Activated CD4-positive, CD25-positive, alpha-beta regulatory T cell (primary cell): Measurements from ENCODE around the gene MRPL37.
"Not testable (repeated sequence)": the region's sequence is repeated elsewhere in the genome, so short reads cannot be mapped to it uniquely, and the experiment has no call there.

Experiments
- DNase-seq, 4 experiments: peaks; one replicate each; lab custom pipeline; 2025; lab: John Stamatoyannopoulos, UW

Gene MRPL37

DNA sequence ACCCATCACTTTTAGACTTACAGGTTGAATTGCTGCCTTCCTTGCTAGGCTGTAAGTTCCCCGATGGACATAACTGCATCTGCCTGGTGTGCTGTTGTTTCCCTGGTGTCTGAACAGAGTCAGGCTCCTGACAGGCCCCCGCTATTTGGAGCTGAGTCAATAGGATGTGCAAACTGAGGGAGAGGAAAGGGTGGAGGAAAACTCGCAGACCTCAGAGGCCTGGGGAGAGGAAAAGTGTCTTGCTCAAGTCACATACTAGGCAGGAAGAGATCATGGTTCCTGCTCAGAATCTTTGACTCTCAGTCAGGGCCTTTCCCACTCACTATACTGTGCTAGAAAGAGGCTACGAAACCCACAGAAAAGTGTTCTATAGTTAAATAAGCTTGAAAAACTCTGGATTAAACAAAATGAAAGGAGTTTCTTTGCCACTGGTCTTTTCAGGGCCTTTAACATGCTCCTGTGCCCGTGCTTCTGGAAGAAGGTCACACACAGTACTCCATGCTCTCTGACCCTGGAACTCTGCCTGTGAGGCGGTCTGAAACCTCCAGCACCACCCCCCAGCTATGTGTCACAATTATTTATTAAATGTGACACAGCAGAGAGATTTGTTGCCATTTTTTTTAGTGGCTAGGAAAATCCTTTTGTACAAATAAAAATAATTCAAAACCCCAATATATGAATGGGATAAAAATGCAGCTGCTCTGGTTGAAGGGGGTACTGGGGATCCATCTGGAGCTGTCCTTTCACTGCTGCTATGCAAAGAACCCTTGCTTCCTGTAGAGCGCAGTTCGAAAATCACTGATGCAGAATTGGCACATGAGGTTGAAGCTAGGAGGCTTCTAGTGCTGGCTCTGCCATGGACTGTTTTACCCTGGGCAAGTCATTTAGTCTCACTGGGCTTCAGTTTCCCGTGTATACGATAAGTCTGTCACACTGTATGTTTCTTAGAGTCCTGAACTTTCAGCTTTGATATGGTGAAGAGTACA is 27.1 kb upstream of the MRPL37 start:
- DNase-seq: no peak

DNA sequence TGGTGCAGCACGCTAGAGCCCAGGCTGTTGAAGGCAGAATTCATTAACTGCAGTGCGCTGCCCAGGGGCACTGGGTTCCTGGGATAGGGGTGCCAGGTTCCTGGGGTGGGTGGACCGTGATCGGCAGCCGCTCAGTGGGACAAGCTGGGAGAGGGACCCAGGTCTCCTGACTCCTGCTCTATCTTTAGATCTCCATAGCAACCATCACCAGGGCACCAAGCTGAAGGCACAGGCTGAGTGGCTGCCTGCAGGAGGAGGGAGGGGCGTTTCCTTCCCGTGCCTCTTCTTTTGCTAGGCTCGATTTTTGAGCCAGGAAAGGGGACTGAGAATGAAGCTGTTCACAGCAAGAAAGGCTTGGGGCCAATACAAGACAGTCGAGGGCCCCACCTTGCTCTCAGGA is 26.3 kb upstream of the MRPL37 start:
- DNase-seq: no peak

DNA sequence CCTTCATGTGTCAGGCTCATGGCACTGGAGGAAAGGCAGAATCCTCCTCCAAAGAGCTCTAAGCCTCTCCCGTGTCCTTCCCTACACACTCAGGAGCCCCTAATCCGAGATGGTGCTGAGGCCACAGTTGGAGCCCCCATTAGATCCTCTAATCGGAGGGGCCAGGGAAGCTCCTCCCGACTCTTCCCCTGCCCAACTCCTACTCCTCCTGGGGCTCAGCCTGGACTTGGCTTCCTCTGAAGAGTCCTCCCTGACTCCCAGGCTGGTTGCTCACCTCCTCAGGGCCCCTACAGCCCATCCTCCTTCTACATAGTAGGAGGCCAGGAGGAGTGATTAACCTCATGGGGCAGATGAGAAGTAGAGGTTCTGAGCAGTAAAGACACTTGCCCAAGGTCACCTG is 25.9 kb upstream of the MRPL37 start:
- no peak for DNase-seq

DNA sequence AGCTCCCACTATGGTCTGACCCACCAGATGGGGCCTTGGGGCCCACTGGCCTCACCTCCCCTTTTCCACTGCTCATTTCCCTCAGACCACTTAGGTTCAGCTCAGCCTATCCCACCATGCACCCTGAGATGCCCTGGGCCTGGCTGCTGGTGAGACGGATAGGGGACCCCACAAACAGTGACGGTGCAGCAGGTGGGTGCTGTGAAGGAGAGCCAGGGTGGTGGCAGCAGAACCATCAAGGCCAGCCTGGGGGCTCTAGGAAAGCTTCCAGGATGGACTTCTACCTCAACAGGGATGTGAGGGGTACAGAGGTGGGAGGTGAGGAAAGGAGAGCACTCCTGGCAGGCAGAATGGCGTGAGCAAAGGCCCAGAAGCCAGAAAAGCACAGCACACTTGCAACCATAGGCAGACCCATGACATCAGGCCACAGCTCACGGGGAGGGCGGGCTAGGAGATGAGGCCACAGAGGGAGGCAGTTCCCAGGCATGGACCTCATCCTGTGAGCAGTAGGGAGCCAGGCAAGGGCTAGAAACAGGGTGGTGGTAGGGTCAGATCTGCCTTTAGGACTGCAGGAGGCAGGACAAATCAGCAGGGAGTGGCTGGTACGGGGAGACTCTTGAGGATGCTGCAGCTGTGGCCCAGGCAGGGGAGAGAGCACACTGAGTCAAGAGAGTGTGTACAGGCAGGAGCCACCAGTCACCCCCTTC is 23.2 kb upstream of the MRPL37 start:
- no peak for DNase-seq

DNA sequence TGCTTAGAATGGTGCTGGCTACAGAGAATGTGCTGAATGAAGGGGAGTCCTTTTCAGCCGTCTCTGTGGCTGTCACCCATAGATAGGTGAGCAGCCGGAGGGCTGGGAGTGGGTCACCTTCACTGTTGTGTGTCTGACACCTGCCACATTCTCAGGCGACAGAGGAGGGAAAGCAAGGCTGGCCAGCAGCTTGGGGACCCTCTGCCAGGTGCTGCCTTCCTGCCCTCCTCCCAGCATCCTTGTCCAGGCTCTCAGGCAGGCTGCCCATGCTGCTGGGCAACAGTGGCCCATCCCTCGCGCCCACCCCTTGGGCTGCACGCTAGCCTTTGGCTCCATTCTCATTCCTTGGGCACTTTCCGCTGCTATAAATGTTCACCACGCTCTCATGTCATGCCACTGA is 22.2 kb upstream of the MRPL37 start:
- no peak for DNase-seq

DNA sequence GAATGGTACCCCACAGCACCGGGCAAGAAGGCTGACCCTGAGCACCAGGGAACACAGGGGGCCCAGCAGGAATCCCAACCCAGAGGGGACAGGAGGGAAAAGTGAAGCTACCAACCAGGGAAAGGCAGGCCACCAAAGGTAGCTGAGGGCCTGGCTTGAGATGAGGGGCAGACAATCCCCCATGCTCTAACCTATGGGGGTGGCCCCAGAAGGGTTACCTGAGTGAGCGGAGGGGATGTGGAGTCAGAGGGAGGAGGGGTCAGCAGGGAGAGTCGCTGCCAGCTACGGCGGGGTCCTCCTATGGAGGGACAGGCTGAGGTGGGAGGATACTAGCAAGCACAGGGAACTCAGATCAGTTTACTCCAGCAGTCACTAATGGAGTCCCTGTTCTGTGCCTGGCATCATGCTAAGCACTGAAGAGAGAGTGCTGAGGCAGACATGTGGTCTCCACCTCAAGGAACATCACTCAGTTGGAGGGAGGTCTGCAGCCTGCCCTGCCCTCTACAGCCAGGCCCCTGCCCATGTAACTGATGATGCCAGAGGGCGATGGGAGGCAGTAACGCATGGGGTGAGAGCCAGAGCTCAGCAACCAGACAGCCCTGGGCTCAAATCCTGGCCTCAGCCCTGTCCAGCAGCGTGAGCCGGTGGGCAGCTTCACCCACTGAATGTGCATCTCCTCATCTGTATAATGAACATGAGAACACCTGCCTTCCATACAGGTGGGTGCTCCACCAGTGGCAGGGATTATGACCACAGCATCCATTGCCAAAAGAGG is 21.5 kb upstream of the MRPL37 start:
- DNase-seq: no peak

DNA sequence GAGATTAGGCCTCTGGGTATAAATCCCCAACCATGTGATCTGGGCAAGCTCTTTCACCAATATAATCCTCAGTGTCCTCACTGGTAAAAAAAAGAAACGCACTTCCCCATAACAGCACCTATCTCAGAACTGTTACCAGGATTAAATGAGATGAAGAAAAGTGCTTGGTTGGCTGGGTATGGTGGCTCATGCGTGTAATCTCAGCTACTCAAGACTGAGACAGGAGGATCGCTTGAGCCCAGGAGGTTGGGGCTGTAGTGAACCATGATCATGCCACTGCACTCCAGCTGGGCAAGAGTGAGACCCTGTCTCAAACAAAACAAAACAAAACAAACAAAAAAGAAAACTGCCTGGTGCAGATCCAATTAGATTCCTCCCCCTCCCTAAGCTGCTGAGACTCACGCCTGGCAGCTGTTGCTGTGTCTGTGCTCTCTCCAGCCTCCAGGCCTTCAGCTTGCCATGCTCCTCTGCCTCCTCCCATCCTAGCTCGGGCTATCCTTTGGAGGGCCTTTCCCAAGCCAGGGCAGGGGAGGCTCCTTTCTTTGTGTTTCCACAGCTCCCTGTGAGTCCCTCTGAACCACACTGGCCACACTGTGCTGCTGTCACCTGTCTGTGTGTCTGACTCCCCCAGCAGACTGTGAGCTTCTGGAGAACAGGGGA is 19.1 kb upstream of the MRPL37 start:
- no peak for DNase-seq

DNA sequence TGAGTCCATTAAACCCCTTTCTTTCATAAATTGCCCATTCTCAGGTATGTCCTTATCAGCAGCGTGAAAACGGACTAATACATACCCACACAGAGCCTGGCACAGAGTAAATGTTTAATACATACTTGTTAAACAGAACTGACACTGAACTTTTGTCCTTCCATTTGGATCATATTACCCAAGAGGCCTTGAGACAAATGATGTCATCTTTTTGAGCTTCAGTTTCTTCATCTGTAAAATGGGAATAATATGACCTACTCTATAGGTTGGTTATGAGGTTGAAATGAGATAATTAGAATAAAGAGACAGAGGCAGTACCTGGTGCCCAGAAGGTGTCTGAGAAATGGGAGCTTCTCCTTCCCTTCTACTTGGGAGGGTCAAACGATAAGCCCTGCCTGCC is 13.9 kb upstream of the MRPL37 start:
- DNase-seq: no peak

DNA sequence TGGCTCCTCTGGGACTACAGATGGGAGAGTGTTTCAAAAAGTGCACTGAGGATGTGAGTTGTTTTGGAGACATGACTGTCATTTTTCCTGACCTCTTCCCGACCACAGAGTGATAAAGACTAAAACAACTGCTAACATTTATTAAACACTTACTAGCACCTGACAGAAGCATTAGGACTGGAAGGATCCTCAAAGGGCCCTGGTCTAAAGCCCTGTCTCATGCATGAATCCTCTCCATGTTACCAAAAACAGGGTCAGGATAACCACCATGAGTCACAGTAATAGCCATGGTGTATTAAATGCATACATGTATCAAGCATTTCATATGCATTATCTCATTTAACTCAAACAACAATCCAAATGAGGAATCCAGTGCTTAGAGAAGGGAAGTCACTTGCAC is 11.7 kb upstream of the MRPL37 start:
- DNase-seq: no peak

DNA sequence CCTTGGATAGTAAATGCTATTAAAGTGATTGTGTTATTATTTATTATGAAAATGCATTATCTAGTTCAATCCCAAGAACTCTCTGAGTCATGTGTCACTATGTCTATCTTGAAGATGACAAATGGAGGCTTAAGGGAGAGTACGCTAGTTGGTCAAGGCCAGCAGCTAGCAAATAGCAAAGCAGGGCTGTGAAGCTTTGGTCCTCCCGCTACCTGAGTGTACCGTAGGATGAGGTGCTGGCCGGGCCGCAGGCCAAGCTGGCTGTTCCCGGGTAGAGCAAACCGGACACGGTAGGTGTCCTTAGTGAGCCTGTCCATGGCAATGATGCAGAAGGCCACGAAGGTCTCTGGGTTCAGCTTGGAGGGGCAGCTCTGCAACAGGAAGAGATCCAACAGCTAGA is 9.4 kb upstream of the MRPL37 start:
- no peak for DNase-seq

DNA sequence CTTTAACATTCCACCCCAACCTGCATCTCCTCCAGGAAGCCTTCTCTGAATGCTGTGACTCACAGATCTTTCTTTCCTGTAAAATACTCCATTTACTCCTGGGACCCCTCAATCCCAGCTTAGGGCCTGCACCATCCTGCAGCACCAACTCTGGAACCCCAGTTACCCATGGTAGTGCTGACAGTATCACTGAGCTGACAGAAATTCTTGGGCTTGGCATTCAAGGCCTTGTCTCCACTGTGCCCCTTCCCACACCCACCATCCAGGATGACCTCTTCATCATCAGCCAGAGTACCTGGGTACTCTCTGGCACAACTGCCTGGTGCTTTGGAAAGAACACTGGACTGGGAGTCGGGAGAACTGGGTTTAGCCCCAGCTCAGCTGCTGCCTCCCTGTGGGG is 8.4 kb upstream of the MRPL37 start:
- no peak for DNase-seq

DNA sequence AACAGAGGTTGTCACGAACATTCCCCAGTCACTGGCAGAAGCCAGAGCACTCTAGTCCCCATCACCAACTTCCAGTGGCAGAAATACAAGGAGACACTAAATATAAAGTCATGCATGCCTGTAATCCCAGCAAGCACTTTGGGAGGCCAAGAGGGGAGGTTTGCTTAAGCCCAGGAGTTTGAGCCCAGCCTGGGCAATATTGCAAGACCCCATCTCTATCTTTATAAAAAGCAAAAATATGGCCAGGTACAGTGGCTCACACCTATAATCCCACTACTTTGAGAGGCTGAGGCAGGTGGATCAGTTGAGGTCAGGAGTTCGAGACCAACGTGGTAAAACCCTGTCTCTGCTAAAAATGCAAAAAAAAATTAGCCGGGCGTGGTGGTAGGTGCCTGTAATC is 6.5 kb upstream of the MRPL37 start:
- DNase-seq: no peak

DNA sequence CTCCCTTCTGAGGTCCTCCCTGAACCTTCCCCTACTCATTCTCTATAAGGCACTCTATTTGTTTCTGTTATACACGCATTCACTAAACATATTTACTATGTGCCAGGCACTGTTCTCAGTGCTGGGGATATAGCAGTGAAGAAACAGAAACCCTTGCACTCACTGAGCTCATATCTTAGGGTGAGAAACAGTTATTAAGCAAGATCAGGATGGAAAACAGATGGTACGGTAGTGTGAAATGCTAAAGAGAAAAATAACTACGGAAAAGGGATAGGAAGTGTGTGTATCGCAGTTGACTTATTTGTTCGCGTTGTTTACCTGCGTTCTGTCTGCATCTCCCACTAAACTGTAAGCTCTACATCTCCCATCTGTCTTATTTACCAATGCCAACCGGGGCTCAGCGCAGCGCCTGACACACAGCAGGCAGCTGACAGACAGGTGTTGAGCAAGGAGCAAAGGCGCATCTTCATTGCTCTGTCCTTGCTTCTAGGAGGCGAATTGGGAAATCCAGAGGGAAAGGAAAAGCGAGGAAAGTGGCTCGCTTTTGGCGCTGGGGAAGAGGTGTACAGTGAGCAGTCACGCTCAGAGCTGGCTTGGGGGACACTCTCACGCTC is 709 bp upstream of the MRPL37 start:
- no peak for DNase-seq

DNA sequence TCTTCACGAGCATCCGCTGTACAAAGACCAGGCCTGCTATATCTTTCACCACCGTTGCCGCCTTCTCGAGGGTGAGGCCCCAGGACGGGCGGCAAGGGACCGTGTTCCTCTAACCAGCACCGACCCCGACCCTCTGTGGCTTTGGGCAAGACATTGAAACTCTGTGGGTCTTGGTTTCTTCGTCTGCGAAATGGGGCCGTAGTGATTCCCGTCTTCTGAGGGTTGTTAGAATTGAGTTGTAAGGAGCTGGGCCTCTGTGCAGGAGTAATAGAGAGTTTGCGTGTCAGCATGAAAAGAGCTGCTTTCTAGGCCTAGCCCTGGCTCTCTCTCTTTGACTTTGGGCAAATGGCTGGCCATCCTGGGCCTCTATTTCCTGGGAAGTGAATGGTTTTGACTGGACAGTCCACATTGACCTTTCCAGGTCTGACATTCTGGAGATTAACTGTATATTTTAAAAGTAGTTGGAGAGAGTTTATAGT is 591 bp downstream of the MRPL37 start:
- DNase-seq: no peak

DNA sequence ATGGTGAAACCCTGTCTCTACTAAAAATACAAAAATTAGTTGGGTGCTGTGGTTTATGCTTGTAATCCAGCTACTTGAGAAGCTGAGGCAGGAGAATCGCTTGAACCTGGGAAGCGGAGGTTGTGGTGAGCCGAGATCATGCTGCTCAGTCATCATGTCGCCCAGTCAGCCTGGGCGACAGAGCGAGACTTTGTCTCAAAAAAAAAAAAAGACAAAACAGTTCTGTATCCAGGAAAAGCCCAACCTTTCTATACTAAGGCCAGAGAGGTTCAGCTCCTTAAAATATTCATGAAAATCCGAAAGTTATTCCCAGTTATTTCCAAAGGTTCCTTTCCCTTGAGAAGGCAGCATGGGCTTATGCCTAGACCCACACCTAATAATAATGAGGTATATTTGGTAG is 4.2 kb downstream of the MRPL37 start:
- DNase-seq: no peak

DNA sequence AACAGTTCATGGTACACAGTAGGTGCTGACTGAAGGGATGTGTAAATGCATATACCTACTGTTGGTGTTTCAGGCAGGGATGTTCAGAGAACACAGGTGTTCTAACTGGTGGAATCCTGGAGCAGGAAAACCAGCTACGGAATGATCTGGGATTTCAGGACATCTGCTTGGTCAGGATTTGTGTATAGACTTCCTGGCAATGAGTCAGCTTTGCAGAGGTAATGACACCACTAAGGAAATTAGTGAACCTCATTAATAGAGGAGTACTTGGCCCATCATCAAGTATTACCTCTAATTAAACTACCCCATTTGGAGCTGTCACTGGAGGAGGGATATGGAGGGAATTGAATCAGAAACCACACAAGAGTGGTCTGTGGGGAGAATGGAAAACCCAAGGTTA is 7.3 kb downstream of the MRPL37 start:
- DNase-seq: no peak

DNA sequence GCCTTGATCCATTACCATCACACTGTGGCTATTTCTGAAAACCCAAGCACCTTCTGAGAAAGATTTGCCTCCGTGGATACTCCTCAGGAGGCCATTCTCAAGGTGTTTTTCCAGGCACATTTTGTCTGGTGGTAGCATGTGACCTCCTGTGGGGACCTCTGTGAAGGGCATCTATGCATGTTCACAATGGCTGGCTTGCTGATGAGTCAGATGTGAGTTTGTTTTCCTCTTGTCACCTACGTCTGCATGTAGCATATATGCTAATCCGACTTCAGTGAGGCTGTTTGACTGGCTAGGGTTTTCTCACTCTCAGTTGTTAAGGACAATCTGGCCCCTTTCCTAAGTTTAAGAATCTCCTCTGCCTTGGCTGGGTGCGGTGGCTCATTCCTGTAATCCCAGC is 7.9 kb downstream of the MRPL37 start:
- DNase-seq: not testable (repeated sequence)

DNA sequence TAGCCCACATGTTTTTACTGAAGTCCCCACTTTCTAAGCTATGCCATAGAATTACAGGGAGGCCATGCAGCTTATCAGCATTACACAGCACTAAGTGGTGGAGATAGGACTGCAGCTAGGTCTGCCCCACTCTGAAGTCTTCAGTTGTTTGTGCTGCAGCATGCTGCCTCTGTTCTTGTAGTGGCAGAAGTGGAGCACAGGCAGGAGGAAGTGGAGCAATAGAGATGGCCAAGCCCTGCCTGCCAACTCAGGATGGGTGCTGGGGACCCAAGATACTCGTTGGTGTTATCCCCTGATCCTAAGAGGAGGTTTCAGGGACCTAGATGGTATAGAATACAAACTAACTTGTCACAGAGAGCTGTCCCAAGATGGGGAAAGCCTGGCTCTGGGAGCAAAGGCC is 12.9 kb downstream of the MRPL37 start:
- DNase-seq: no peak

DNA sequence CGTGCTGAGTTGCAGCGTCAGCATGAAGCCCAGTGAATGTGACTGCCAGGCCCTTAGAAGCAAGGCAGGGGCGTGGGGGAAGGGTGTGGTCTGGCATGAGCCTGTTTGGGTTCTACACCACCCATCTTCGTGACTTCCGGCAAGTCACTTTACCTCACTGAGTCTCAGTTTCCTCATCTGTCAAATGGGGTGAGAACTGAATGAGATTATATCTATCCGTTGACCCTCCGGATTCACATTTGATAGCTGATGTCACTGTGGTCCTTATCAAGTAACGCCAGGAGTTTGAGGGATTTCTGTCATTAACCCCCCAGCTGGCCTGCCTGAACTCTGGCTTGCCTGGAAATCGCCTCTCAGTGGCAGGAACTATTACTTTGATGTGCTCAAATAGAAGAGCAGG is 15.6 kb downstream of the MRPL37 start:
- no peak for DNase-seq

DNA sequence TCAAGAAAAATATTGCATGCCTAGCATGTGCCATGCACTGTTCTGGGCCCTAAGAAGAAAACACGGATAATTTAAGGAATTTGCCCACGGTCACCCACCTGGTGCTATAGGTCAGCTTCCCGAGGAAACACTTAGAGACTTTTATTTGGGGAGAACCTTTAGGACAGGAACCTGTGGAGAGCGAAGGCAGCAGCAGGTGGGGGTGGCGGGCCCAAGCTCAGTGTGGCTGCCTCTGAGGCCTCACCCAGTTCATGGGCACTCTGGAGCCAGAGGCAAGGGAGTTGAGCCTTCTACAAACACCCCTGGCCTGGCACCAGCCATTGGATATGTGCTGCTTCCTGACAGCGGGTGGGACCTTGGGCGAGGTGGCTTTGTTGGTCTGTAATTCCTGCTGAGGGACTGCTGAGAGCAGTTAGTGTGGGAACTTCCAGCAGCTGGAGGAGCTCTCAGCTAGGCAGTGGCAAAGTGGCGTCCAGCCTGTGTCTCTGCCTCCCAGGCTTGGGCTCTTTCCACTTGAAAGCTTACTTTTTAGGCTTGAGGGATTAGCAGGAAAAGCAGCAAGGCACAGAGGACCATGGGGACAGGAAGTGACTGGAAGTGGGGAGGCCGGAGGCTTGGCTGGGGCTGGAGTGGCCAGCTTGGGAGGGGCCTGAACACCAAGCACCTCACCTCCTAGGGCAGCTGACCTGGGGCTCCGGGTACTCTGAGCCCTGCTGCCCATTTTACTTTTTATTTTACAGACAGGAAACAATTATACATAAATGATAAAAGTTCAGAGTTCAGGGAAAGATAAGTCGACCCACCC is 19.1 kb downstream of the MRPL37 start:
- DNase-seq: no peak

DNA sequence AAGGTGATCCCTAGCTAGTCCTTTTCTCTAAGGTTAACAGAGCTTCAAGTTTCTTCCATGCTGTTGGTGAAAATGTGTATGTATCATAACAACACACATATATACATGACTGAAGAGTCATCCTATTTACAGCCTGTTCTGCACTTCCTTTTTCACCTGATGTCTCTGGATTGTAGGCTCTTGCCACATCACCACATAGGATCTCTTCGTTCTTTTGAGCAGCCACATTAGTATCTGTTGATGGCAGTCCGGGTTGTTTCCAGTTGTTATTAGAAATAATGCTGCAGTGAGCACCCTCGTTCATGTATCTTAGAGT is 19.7 kb downstream of the MRPL37 start:
- DNase-seq: no peak
